Measurements from ENCODE around the gene POU4F1.

POU4F1 gene

GRCh38 chr13:78632996-78633395, 29.6 kb upstream of the POU4F1 start:
- Histone ChIP-seq H3K79me2 (ENCODE audit: control insufficient read depth, low read length) (no peaks in the 10 kb centered on the region; the same call in 1 of the 2 replicates), H3K27me3 (ENCODE audit: control insufficient read depth, low read length) (no peaks in the 10 kb centered on the region), H3K4me3 (ENCODE audit: low read length) (no peak overlapping the region), H4K20me1 (ENCODE audit: control insufficient read depth, insufficient read depth, low read depth, low read length) (no peaks in the 10 kb centered on the region), H3K4me1 (ENCODE audit: control insufficient read depth, low read length) (peaks cover 13% of the 10 kb centered on the region), H3K27ac (ENCODE audit: low read depth, low read length) (no peak overlapping the region), H3K9me3 (ENCODE audit: control insufficient read depth, insufficient read depth, low read length) (no peaks in the 10 kb centered on the region), H3F3A (ENCODE audit: control insufficient read depth, insufficient read depth) (no peaks in the 10 kb centered on the region), H3K36me3 (ENCODE audit: control insufficient read depth, low read length) (peaks cover 93% of the 10 kb centered on the region), H3K4me2 (ENCODE audit: low read length) (no peak overlapping the region), H3K9me2 (replicated peaks; ENCODE audit: control insufficient read depth, low read length) (no peaks in the 10 kb centered on the region)
- TF ChIP-seq CTCF (IDR thresholded peaks at IDR 0.05; ENCODE audit: low read depth, low read length, poor library complexity, severe bottlenecking): no peak
- TF ChIP-seq EZH2phosphoT487 (IDR thresholded peaks at IDR 0.05; ENCODE audit: borderline replicate concordance, low read length): no peak

GRCh38 chr13:78631077-78631476, 27.7 kb upstream of the POU4F1 start:
- Histone ChIP-seq H3K27me3 (ENCODE audit: control insufficient read depth, low read length) (no peaks in the 10 kb centered on the region), H3K9me3 (ENCODE audit: control insufficient read depth, insufficient read depth, low read length) (no peaks in the 10 kb centered on the region), H3K4me2 (ENCODE audit: low read length) (no peak overlapping the region), H3K27ac (ENCODE audit: low read depth, low read length) (no peak overlapping the region), H3F3A (ENCODE audit: control insufficient read depth, insufficient read depth) (no peaks in the 10 kb centered on the region), H4K20me1 (ENCODE audit: control insufficient read depth, insufficient read depth, low read depth, low read length) (no peaks in the 10 kb centered on the region), H3K79me2 (ENCODE audit: control insufficient read depth, low read length) (no peaks in the 10 kb centered on the region; the same call in 1 of the 2 replicates), H3K9me2 (replicated peaks; ENCODE audit: control insufficient read depth, low read length) (no peaks in the 10 kb centered on the region), H3K4me1 (ENCODE audit: control insufficient read depth, low read length) (no peaks in the 10 kb centered on the region), H3K36me3 (ENCODE audit: control insufficient read depth, low read length) (peaks cover 83% of the 10 kb centered on the region), H3K4me3 (ENCODE audit: low read length) (no peak overlapping the region)
- TF ChIP-seq CTCF (IDR thresholded peaks at IDR 0.05; ENCODE audit: low read depth, low read length, poor library complexity, severe bottlenecking): no peak
- TF ChIP-seq EZH2phosphoT487 (IDR thresholded peaks at IDR 0.05; ENCODE audit: borderline replicate concordance, low read length): no peak

GRCh38 chr13:78630511-78630910, 27.2 kb upstream of the POU4F1 start:
- Histone ChIP-seq H4K20me1 (ENCODE audit: control insufficient read depth, insufficient read depth, low read depth, low read length) (no peaks in the 10 kb centered on the region), H3K36me3 (ENCODE audit: control insufficient read depth, low read length) (peaks cover 84% of the 10 kb centered on the region), H3K9me2 (replicated peaks; ENCODE audit: control insufficient read depth, low read length) (no peaks in the 10 kb centered on the region), H3K79me2 (ENCODE audit: control insufficient read depth, low read length) (no peaks in the 10 kb centered on the region; the same call in 1 of the 2 replicates), H3K27me3 (ENCODE audit: control insufficient read depth, low read length) (no peaks in the 10 kb centered on the region), H3K4me2 (ENCODE audit: low read length) (no peak overlapping the region), H3K27ac (ENCODE audit: low read depth, low read length) (no peak overlapping the region), H3K4me1 (ENCODE audit: control insufficient read depth, low read length) (no peaks in the 10 kb centered on the region), H3K9me3 (ENCODE audit: control insufficient read depth, insufficient read depth, low read length) (no peaks in the 10 kb centered on the region), H3K4me3 (ENCODE audit: low read length) (no peak overlapping the region), H3F3A (ENCODE audit: control insufficient read depth, insufficient read depth) (no peaks in the 10 kb centered on the region)
- no peak for TF ChIP-seq CTCF (IDR thresholded peaks at IDR 0.05; ENCODE audit: low read depth, low read length, poor library complexity, severe bottlenecking)
- no peak for TF ChIP-seq EZH2phosphoT487 (IDR thresholded peaks at IDR 0.05; ENCODE audit: borderline replicate concordance, low read length)
